ENCODE results near the gene ERMN. TPM values are rescaled to one million over a fixed set of nuclear protein-coding genes. Genes with fewer than 3 reads are reported as not detected.

Gene ERMN
- total and polyA plus RNA-seq, 12 donors = 0.07 to 0.09 TPM; not detected in 10

- Histone ChIP-seq H3K27me3 (no peaks in the 10 kb centered on the region), H3K27ac (no peak overlapping the region), H3K4me1 (no peaks in the 10 kb centered on the region), H3K4me3 (no peak overlapping the region), H3K9me3 (no peaks in the 10 kb centered on the region), H3K36me3 (no peaks in the 10 kb centered on the region)
- intact Hi-C loops (cut with DNase I) = no loop called here
- ATAC-seq (no peak), DNase-seq (no peak)
- 91 to 92% methylated on average over 4 of the region's 4 CpGs for WGBS, 2 donors
- no peak for TF ChIP-seq CTCF (IDR thresholded peaks at IDR 0.05)
Observed at GRCh38 chr2:157296958-157297357, 28.7 kb downstream of the ERMN start.

GRCh38 chr2:157296490-157296889 lies 29.1 kb downstream of the ERMN start:
- no peaks in the 10 kb centered on the region for H3K27me3 ChIP-seq
- H3K4me3 ChIP-seq = no peak overlapping the region
- intact Hi-C loops (cut with DNase I) = no loop called here
- 38 to 67% methylated on average over 1 of the region's 1 CpG for WGBS, 2 donors
- DNase-seq (no peak), ATAC-seq (no peak)
- H3K27ac ChIP-seq = no peak overlapping the region
- no peaks in the 10 kb centered on the region for H3K4me1 ChIP-seq
- no peaks in the 10 kb centered on the region for H3K36me3 ChIP-seq
- H3K9me3 ChIP-seq = no peaks in the 10 kb centered on the region
- no peak for TF ChIP-seq CTCF (IDR thresholded peaks at IDR 0.05)

GRCh38 chr2:157292853-157293252 lies 32.8 kb downstream of the ERMN start:
- H3K36me3 ChIP-seq = no peaks in the 10 kb centered on the region
- H3K4me3 ChIP-seq = no peak overlapping the region
- ATAC-seq (no peak), DNase-seq (no peak)
- H3K4me1 ChIP-seq = no peaks in the 10 kb centered on the region
- intact Hi-C loops (cut with DNase I) = no loop called here
- no peak for TF ChIP-seq CTCF (IDR thresholded peaks at IDR 0.05)
- 89 to 91% methylated on average over 5 of the region's 5 CpGs for WGBS, 2 donors
- no peaks in the 10 kb centered on the region for H3K27me3 ChIP-seq
- no peak overlapping the region for H3K27ac ChIP-seq
- no peaks in the 10 kb centered on the region for H3K9me3 ChIP-seq

GRCh38 chr2:157291018-157291417 lies 34.6 kb downstream of the ERMN start:
- DNase-seq (no peak), ATAC-seq (no peak)
- Histone ChIP-seq H3K27ac (no peak overlapping the region), H3K4me1 (no peaks in the 10 kb centered on the region), H3K9me3 (no peaks in the 10 kb centered on the region), H3K4me3 (no peak overlapping the region), H3K27me3 (no peaks in the 10 kb centered on the region), H3K36me3 (no peaks in the 10 kb centered on the region)
- 84 to 88% methylated on average over 1 of the region's 1 CpG for WGBS, 2 donors
- intact Hi-C loops (cut with DNase I) = no loop called here
- no peak for TF ChIP-seq CTCF (IDR thresholded peaks at IDR 0.05)

- H3K4me3 ChIP-seq = no peak overlapping the region
- DNase-seq = no peak
- ATAC-seq = no peak
- H3K4me1 ChIP-seq = no peaks in the 10 kb centered on the region
- intact Hi-C loops (cut with DNase I) = no loop called here
- H3K36me3 ChIP-seq = no peaks in the 10 kb centered on the region
- no peaks in the 10 kb centered on the region for H3K27me3 ChIP-seq
- H3K27ac ChIP-seq = no peak overlapping the region
- 82 to 85% methylated on average over 2 of the region's 2 CpGs for WGBS, 2 donors
- no peaks in the 10 kb centered on the region for H3K9me3 ChIP-seq
- TF ChIP-seq CTCF (IDR thresholded peaks at IDR 0.05) = no peak
Observed at GRCh38 chr2:157290525-157290924, 35.1 kb downstream of the ERMN start.
